A549 (cell line): ENCODE measurements around the gene PODXL2. TPM values are rescaled to one million over a fixed set of nuclear protein-coding genes. Genes with fewer than 3 reads are reported as not detected.

Experiments
- ATAC-seq, 2 experiments: fragments of 200-7000 bp in 1 of 2; fragments of >200 bp in 1 of 2; cut with Nextera tagmentation in 1 of 2; cut with Tn5 transposase in 1 of 2; 3 replicates each; pipeline versions ENCODE4 v1.8.0 to v1.9.1; 2018 to 2020; ENCODE audit warnings: mild to moderate bottlenecking in 1 of 2, moderate library complexity in 1 of 2
- CTCF ChIA-PET: fragments of 300-600 bp; sonication (Branson Sonifier 250); formaldehyde crosslinking; extraction: SDS; loops from one replicate; lab custom pipeline; 2021; ENCODE audit warnings: antibody characterized with exemption, inconsistent platforms; lab: Yijun Ruan, JAX
- POLR2A ChIA-PET: fragments of 350-600 bp; formaldehyde crosslinking; extraction: SDS; loops from one replicate; lab custom pipeline; 2021; ENCODE audit warnings: antibody characterized with exemption, inconsistent platforms; lab: Yijun Ruan, JAX
- DNase-seq, 2 experiments: peaks; one replicate each; pipeline versions ENCODE4 v3.0.0 to v3.0.0-alpha.2; 2011 to 2016; ENCODE audit warnings: low read depth in 1 of 2, low spot score in 1 of 2
- FAIRE-seq: peaks from 2 replicates; lab custom pipeline; 2011; peaks lifted over from hg19 to GRCh38; lab: Jason Lieb, UNC
- H3K27ac ChIP-seq, 2 experiments: fragments of >200 bp; sonication (Bioruptor Twin); formaldehyde crosslinking; 3 replicates each; pipeline ENCODE4 v1.5.1; 2016 to 2017
- H3K4me1 ChIP-seq: fragments of >200 bp; sonication (Bioruptor Twin); formaldehyde crosslinking; 3 replicates; pipeline ENCODE4 v1.6.1; 2016
- H3K4me2 ChIP-seq: fragments of >200 bp; sonication (Bioruptor Twin); formaldehyde crosslinking; 3 replicates; pipeline ENCODE4 v1.6.1; 2016
- H3K4me3 ChIP-seq: fragments of >200 bp; sonication (Bioruptor Twin); formaldehyde crosslinking; 3 replicates; pipeline ENCODE4 v1.5.1; 2016
- H3K9me3 ChIP-seq: fragments of >200 bp; sonication (Bioruptor Twin); formaldehyde crosslinking; 3 replicates; pipeline ENCODE4 v1.6.1; 2016
- ATOH8 ChIP-seq: fragments of 250-450 bp; sonication (Bioruptor Pico); IDR thresholded peaks from 2 replicates; pipeline ENCODE4 v1.5.0; 2020; ENCODE audit warnings: low read depth, mild to moderate bottlenecking, moderate library complexity
- BCL3 ChIP-seq: fragments of >200 bp; sonication (Bioruptor Twin); formaldehyde crosslinking; IDR thresholded peaks from 3 replicates; pipeline ENCODE4 v1.6.1; 2016
- BHLHE40 ChIP-seq: IDR thresholded peaks from 2 replicates; pipeline ENCODE4 v1.6.1; 2012; ENCODE audit warnings: low read depth, low read length, inconsistent platforms
- CBX2 ChIP-seq: fragments of 200-600 bp; sonication (generic); IDR thresholded peaks from 2 replicates; pipeline ENCODE4 v1.6.1; 2016; ENCODE audit warnings: low read depth, mild to moderate bottlenecking, borderline replicate concordance
- CEBPB ChIP-seq, 2 experiments: fragments of >200 bp in 1 of 2; sonication (Bioruptor Twin) in 1 of 2; formaldehyde crosslinking in 1 of 2; IDR thresholded peaks; 2 replicates each; pipeline ENCODE4 v1.6.1; 2012 to 2016
- EHF ChIP-seq: fragments of 250-450 bp; sonication (Bioruptor Pico); IDR thresholded peaks from 2 replicates; pipeline ENCODE4 v1.5.0; 2020; ENCODE audit warnings: mild to moderate bottlenecking
- EHMT2 ChIP-seq: fragments of 200-600 bp; sonication (generic); IDR thresholded peaks from 2 replicates; pipeline ENCODE4 v1.6.1; 2016; ENCODE audit warnings: antibody characterized with exemption, low read depth, mild to moderate bottlenecking, moderate library complexity
- FOSB ChIP-seq: fragments of 250-450 bp; sonication (Bioruptor Pico); IDR thresholded peaks from 2 replicates; pipeline ENCODE4 v1.5.0; 2020; ENCODE audit warnings: mild to moderate bottlenecking, moderate library complexity
- GATA3 ChIP-seq: IDR thresholded peaks from 2 replicates; pipeline ENCODE4 v1.6.1; 2012; ENCODE audit warnings: borderline replicate concordance
- HOXB5 ChIP-seq: fragments of 250-450 bp; sonication (Bioruptor Pico); IDR thresholded peaks from 2 replicates; pipeline ENCODE4 v1.5.0; 2020; ENCODE audit warnings: mild to moderate bottlenecking, moderate library complexity
- KDM1A ChIP-seq: fragments of 200-600 bp; sonication (generic); IDR thresholded peaks from 2 replicates; pipeline ENCODE4 v1.6.1; 2016; ENCODE audit warnings: low read depth, mild to moderate bottlenecking
- MAFK ChIP-seq: fragments of 450-650 bp; IDR thresholded peaks from 2 replicates; pipeline ENCODE4 v1.6.1; 2014; ENCODE audit not compliant: partially characterized antibody
- MAZ ChIP-seq: fragments of 150-350 bp; IDR thresholded peaks from 2 replicates; pipeline ENCODE4 v1.6.1; 2014; ENCODE audit warnings: antibody characterized with exemption, low read depth, low read length, borderline replicate concordance
- NFE2L2 ChIP-seq: fragments of 150-350 bp; conservative IDR thresholded peaks from 2 replicates; pipeline ENCODE4 v1.6.1; 2014; ENCODE audit warnings: low read length
- NPAS2 ChIP-seq: fragments of 250-450 bp; sonication (Bioruptor Pico); IDR thresholded peaks from 2 replicates; pipeline ENCODE4 v1.8.0; 2022; ENCODE audit warnings: mild to moderate bottlenecking, moderate library complexity, borderline replicate concordance
- PHF8 ChIP-seq: fragments of 200-600 bp; sonication (generic); IDR thresholded peaks from 2 replicates; pipeline ENCODE4 v1.6.1; 2016; ENCODE audit warnings: low read depth, mild to moderate bottlenecking, antibody characterized with exemption, moderate library complexity, borderline replicate concordance
- POLR2A ChIP-seq: IDR thresholded peaks from 2 replicates; pipeline ENCODE4 v1.6.1; 2012; ENCODE audit warnings: mild to moderate bottlenecking, low read length
- RAD21 ChIP-seq, 2 experiments: fragments of >200 bp in 1 of 2; sonication (Bioruptor Twin) in 1 of 2; formaldehyde crosslinking in 1 of 2; IDR thresholded peaks in 1 of 2; conservative IDR thresholded peaks in 1 of 2; 2 replicates in 1 of 2; 3 replicates in 1 of 2; pipeline ENCODE4 v1.6.1; 2012 to 2018; ENCODE audit warnings: inconsistent platforms in 1 of 2
- RFX5 ChIP-seq: fragments of 450-650 bp; IDR thresholded peaks from 2 replicates; pipeline ENCODE4 v1.7.1; 2014; ENCODE audit warnings: antibody characterized with exemption, mild to moderate bottlenecking, moderate library complexity
- SREBF2 ChIP-seq: fragments of 450-650 bp; IDR thresholded peaks from 2 replicates; pipeline ENCODE4 v1.6.1; 2014; ENCODE audit warnings: mild to moderate bottlenecking, moderate library complexity
- TFCP2L1 ChIP-seq: fragments of 250-450 bp; sonication (Bioruptor Pico); IDR thresholded peaks from 2 replicates; pipeline ENCODE4 v1.5.0; 2021; ENCODE audit warnings: mild to moderate bottlenecking
- ZFP36 ChIP-seq: fragments of 450-650 bp; IDR thresholded peaks from 2 replicates; pipeline ENCODE4 v1.6.1; 2014; ENCODE audit warnings: borderline replicate concordance; ENCODE audit not compliant: partially characterized antibody
- ZNF302 ChIP-seq: fragments of 250-450 bp; sonication (Bioruptor Pico); IDR thresholded peaks from 2 replicates; pipeline ENCODE4 v1.9.0; 2021; ENCODE audit warnings: inconsistent platforms, mild to moderate bottlenecking, moderate library complexity
- WGBS: methylation state at CpG from one replicate; pipeline ENCODE4 v1.1.6; 2017; ENCODE audit errors: missing lambda C conversion rate; 5-methylcytosine and 5-hydroxymethylcytosine counted together
- polyA plus RNA-seq, 4 experiments: library from polyadenylated mRNA; depleted of rRNA in 3 of 4; stranded (reverse); fragments of >200 nt; fragmentation: RNase III in 1 of 4; extraction: RNeasy Plus Mini Kit Qiagen cat#74134 plus additional on column Dnase treatment in 1 of 4; gene quantifications; 2 replicates in 3 of 4; 3 replicates in 1 of 4; pipeline ENCODE4 v1.2.3, GENCODE V29; 2011 to 2017
- TF ChIP-seq, protein P1 (sequence below): fragments of >200 bp; sonication (Bioruptor Twin); formaldehyde crosslinking; IDR thresholded peaks from 3 replicates; pipeline ENCODE4 v1.5.1; 2016

Gene PODXL2
- polyA plus RNA-seq, 2 of the 4 experiments (the other 2 are of a cell fraction), result 4.2 to 5.5 TPM

GRCh38 chr3:127688022-127688415 lies 59.0 kb downstream of the PODXL2 start (continued):
- no peak for TF ChIP-seq ZFP36
- TF ChIP-seq BHLHE40, result no peak

GRCh38 chr3:127688416-127689265 lies 59.7 kb downstream of the PODXL2 start:
- Histone ChIP-seq H3K9me3 (no peaks in the 10 kb centered on the region), H3K4me2 (no peak overlapping the region), H3K4me3 (no peak overlapping the region), H3K27ac (peak overlapping the region; percentile 72 to 90; a peak in 5 of 6 replicates), H3K4me1 (peaks cover 29% of the 10 kb centered on the region)
- no peak for TF ChIP-seq NFE2L2
- no peak for TF ChIP-seq CEBPB (IDR thresholded peaks at IDR 0.05)
- TF ChIP-seq BHLHE40, result no peak
- no peak for TF ChIP-seq EHMT2
- TF ChIP-seq TFCP2L1 (CRISPR knock-in tag), result no peak
- TF ChIP-seq CBX2, result no peak
- no peak for TF ChIP-seq NPAS2 (CRISPR knock-in tag)
- no peak for TF ChIP-seq HOXB5 (CRISPR knock-in tag)
- TF ChIP-seq KDM1A, result no peak
- TF ChIP-seq ATOH8 (CRISPR knock-in tag), result no peak
- no peak for TF ChIP-seq ZFP36
- no peak for TF ChIP-seq RFX5
- TF ChIP-seq ZNF302 (CRISPR knock-in tag), result no peak
- TF ChIP-seq RAD21 (conservative IDR thresholded peaks at IDR 0.05 in 1 of 2, IDR thresholded peaks at IDR 0.05 in 1 of 2), result no peak
- TF ChIP-seq, protein P1, sequence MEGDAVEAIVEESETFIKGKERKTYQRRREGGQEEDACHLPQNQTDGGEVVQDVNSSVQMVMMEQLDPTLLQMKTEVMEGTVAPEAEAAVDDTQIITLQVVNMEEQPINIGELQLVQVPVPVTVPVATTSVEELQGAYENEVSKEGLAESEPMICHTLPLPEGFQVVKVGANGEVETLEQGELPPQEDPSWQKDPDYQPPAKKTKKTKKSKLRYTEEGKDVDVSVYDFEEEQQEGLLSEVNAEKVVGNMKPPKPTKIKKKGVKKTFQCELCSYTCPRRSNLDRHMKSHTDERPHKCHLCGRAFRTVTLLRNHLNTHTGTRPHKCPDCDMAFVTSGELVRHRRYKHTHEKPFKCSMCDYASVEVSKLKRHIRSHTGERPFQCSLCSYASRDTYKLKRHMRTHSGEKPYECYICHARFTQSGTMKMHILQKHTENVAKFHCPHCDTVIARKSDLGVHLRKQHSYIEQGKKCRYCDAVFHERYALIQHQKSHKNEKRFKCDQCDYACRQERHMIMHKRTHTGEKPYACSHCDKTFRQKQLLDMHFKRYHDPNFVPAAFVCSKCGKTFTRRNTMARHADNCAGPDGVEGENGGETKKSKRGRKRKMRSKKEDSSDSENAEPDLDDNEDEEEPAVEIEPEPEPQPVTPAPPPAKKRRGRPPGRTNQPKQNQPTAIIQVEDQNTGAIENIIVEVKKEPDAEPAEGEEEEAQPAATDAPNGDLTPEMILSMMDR, result no peak
- POLR2A ChIA-PET, result no interaction called here
- ATAC-seq, result no peak
- DNase-seq, result no peak
- FAIRE-seq, result no peak
- 90% methylated on average over 17 of the region's 20 CpGs for WGBS
- CTCF ChIA-PET, result interaction anchor here (1.0 to 12.9 kb wide), 6 partner anchors 8 to 282 kb away, joined by 4 to 111 read pairs (median 7); no protein-coding TSS in a partner anchor

DNA sequence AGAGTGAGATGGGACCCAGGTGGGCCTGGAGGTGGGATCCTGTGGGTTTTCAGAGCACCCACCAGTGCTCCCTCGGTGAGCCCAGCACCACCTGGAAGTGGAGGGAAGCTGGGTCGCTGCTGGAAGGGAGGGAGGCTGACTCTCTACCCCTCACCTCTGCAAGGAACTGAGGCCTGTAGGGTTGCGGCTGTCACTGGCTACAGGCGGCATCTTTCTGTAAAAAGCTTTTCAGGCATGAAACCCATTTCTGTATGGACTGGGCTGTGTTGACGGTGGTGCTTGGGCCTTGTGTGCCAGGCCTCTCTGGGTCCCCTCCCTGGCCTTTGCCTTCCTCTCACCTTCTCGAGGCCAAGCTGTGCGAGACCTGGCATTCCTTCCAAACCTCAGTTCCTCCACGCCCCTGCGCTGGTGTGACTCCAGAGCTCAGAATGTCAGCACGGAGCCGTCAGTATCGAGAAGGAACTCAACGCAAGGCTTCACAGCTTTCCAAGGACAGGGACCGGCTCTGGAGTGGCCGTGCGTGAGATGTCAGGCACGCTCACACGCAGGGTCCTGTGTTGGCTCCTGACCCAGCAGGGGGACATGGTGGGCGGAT lies 60.4 kb downstream of the PODXL2 start:
- DNase-seq (no peak), FAIRE-seq (no peak), ATAC-seq (no peak)
- Histone ChIP-seq H3K4me2 (no peak overlapping the region), H3K4me1 (peaks cover 35% of the 10 kb centered on the region), H3K27ac (peak overlapping the region; percentile 72 to 90), H3K4me3 (no peak overlapping the region), H3K9me3 (no peaks in the 10 kb centered on the region)
- 93% methylated on average over 15 of the region's 19 CpGs for WGBS
- ChIA-PET POLR2A (interaction anchor here (0.7 kb wide), 1 partner anchor 324 kb away, joined by 3 read pairs; no protein-coding TSS in a partner anchor), CTCF (interaction anchor here (1.0 to 12.9 kb wide), 6 partner anchors 9 to 281 kb away, joined by 4 to 111 read pairs (median 7); no protein-coding TSS in a partner anchor)
- TF ChIP-seq SREBF2 (no peak), MAZ (no peak), RAD21 (conservative IDR thresholded peaks at IDR 0.05 in 1 of 2, IDR thresholded peaks at IDR 0.05 in 1 of 2) (no peak), FOSB (no peak), MAFK (no peak), CEBPB (IDR thresholded peaks at IDR 0.05) (no peak), NFE2L2 (no peak), PHF8 (no peak), POLR2A (no peak), EHF (no peak), TFCP2L1 (CRISPR knock-in tag) (no peak), GATA3 (no peak), BCL3 (no peak), EHMT2 (no peak)
- TF ChIP-seq, protein P1, result no peak
